Activated CD8-positive, alpha-beta memory T cell treated with anti-CD3 and anti-CD28 coated beads, Interleukin-2, amount 50 U/mL, for 1 hour (primary cell): ENCODE measurements around the gene WDR19.
"Not testable (repeated sequence)": the region's sequence is repeated elsewhere in the genome, so short reads cannot be mapped to it uniquely, and the experiment has no call there.

Experiments
- DNase-seq: peaks from one replicate; pipeline ENCODE4 v3.0.0-alpha.2; 2020; ENCODE audit errors: extremely low read depth

WDR19 gene

GRCh38 chr4:39181905-39182638, at the start of gene WDR19:
WDR19 (plus strand) TSS chr4:39182529; CDS start chr4:39182558, 29 bp downstream.
- DNase-seq, result peak; percentile 94

GRCh38 chr4:39133623-39134022, 48.7 kb upstream of the WDR19 start:
- no peak for DNase-seq

- no peak for DNase-seq
Measured at GRCh38 chr4:39134683-39135306, 47.5 kb upstream of the WDR19 start.

GRCh38 chr4:39138227-39138626, 44.1 kb upstream of the WDR19 start:
- DNase-seq, result not testable (repeated sequence)

- DNase-seq, result no peak
Measured at GRCh38 chr4:39146211-39146610, 36.1 kb upstream of the WDR19 start.

- DNase-seq, result no peak
Measured at GRCh38 chr4:39154009-39154408, 28.3 kb upstream of the WDR19 start.

- DNase-seq, result no peak
Measured at GRCh38 chr4:39157520-39157919, 24.8 kb upstream of the WDR19 start.

GRCh38 chr4:39166177-39166576, 16.2 kb upstream of the WDR19 start:
- DNase-seq, result no peak

GRCh38 chr4:39166669-39167068, 15.7 kb upstream of the WDR19 start:
- DNase-seq, result no peak

GRCh38 chr4:39169426-39169825, 12.9 kb upstream of the WDR19 start:
- no peak for DNase-seq

GRCh38 chr4:39170301-39170700, 12.0 kb upstream of the WDR19 start:
- DNase-seq, result no peak

- DNase-seq, result no peak
Measured at GRCh38 chr4:39178706-39179105, 3.6 kb upstream of the WDR19 start.

GRCh38 chr4:39179681-39180080, 2.6 kb upstream of the WDR19 start:
- no peak for DNase-seq

- not testable (repeated sequence) for DNase-seq
Measured at GRCh38 chr4:39180629-39181028, 1.7 kb upstream of the WDR19 start.

- no peak for DNase-seq
Measured at GRCh38 chr4:39181520-39181904, 817 bp upstream of the WDR19 start.

- no peak for DNase-seq
Measured at GRCh38 chr4:39201963-39202362, 19.6 kb downstream of the WDR19 start.

GRCh38 chr4:39204543-39204942, 22.2 kb downstream of the WDR19 start:
- no peak for DNase-seq

GRCh38 chr4:39205000-39205399, 22.7 kb downstream of the WDR19 start:
- no peak for DNase-seq

- DNase-seq, result no peak
Measured at GRCh38 chr4:39205476-39205875, 23.1 kb downstream of the WDR19 start.

GRCh38 chr4:39227906-39228305, 45.6 kb downstream of the WDR19 start:
- no peak for DNase-seq

GRCh38 chr4:39228377-39228776, 46.0 kb downstream of the WDR19 start:
- DNase-seq, result no peak

- no peak for DNase-seq
Measured at GRCh38 chr4:39230462-39230861, 48.1 kb downstream of the WDR19 start.

GRCh38 chr4:39231660-39232059, 49.3 kb downstream of the WDR19 start:
- DNase-seq, result no peak

GRCh38 chr4:39232100-39232499, 49.8 kb downstream of the WDR19 start:
- no peak for DNase-seq
